ENCODE measurements around the gene FRMD8.

FRMD8 gene

GRCh38 chr11:65425105-65425970, 38.9 kb downstream of the FRMD8 start:
- peak; percentile 95 for DNase-seq (ENCODE audit: low spot score)

- peak; percentile 74 for DNase-seq (ENCODE audit: low spot score)
Measured at GRCh38 chr11:65425971-65426838, 39.8 kb downstream of the FRMD8 start.

GRCh38 chr11:65426839-65427690, 40.6 kb downstream of the FRMD8 start:
- DNase-seq (ENCODE audit: low spot score), result peak; percentile 33

- peak; percentile 40 for DNase-seq (ENCODE audit: low spot score)
Measured at GRCh38 chr11:65427691-65428577, 41.5 kb downstream of the FRMD8 start.

GRCh38 chr11:65428578-65429067, 42.2 kb downstream of the FRMD8 start:
- DNase-seq (ENCODE audit: low spot score), result no peak

GRCh38 chr11:65429068-65429681, 42.7 kb downstream of the FRMD8 start:
- DNase-seq (ENCODE audit: low spot score), result no peak

- peak; percentile 64 for DNase-seq (ENCODE audit: low spot score)
Measured at GRCh38 chr11:65429724-65430405, 43.4 kb downstream of the FRMD8 start.

- DNase-seq (ENCODE audit: low spot score), result peak; percentile 37
Measured at GRCh38 chr11:65430406-65431217, 44.2 kb downstream of the FRMD8 start.

- peak; percentile 62 for DNase-seq (ENCODE audit: low spot score)
Measured at GRCh38 chr11:65431451-65432099, 45.1 kb downstream of the FRMD8 start.

GRCh38 chr11:65432100-65432650, 45.7 kb downstream of the FRMD8 start:
- DNase-seq (ENCODE audit: low spot score), result no peak

- DNase-seq (ENCODE audit: low spot score), result peak; percentile 45
Measured at GRCh38 chr11:65432686-65433582, 46.5 kb downstream of the FRMD8 start.

- DNase-seq (ENCODE audit: low spot score), result no peak
Measured at GRCh38 chr11:65433657-65434056, 47.2 kb downstream of the FRMD8 start.

GRCh38 chr11:65434057-65434666, 47.7 kb downstream of the FRMD8 start:
- no peak for DNase-seq (ENCODE audit: low spot score)

- no peak for DNase-seq (ENCODE audit: low spot score)
Measured at GRCh38 chr11:65434667-65435410, 48.4 kb downstream of the FRMD8 start.

- no peak for DNase-seq (ENCODE audit: low spot score)
Measured at GRCh38 chr11:65435411-65435931, 49.0 kb downstream of the FRMD8 start.
